ENCODE data around the gene ASB12. TPM values are rescaled to one million over a fixed set of nuclear protein-coding genes. Genes with fewer than 3 reads are reported as not detected.

ASB12 gene
- total and polyA plus RNA-seq, 2 of the 13 experiments (the other 11 are each of a cell fraction or from before 2014, with no cell fraction given) = 0.05 TPM; not detected in 1

GRCh38 chrX:64191281-64192010 lies 39.0 kb downstream of the ASB12 start:
- BruUV-seq (replicated peaks) = TSS peak; percentile 20
- FAIRE-seq = no peak
- no peaks in the 10 kb centered on the region for H3K27me3 ChIP-seq (ENCODE audit: control insufficient read depth in 1 of 2, insufficient read depth in 2 of 2, low read length in 2 of 2)
- H3K79me2 ChIP-seq (ENCODE audit: insufficient read depth, low read length) = no peaks in the 10 kb centered on the region
- no peak overlapping the region for H3K9ac ChIP-seq (ENCODE audit: insufficient read depth, low read depth, low read length)
- no peak for ATAC-seq
- H4K20me1 ChIP-seq (ENCODE audit: insufficient read depth, low read length) = no peaks in the 10 kb centered on the region
- H3K9me3 ChIP-seq (ENCODE audit: low read length) = no peaks in the 10 kb centered on the region
- H3K4me1 ChIP-seq (ENCODE audit: insufficient read depth, low read length) = peaks cover 12% of the 10 kb centered on the region
- no peak overlapping the region for H3K4me2 ChIP-seq (ENCODE audit: low read depth, low read length)
- ChIA-PET CTCF (ENCODE audit: low intra/inter-chr PET ratio, low total read pairs) (no interaction called here), POLR2A (no interaction called here)
- intact Hi-C loops (cut with micrococcal nuclease; ENCODE audit: unreplicated experiment) = no loop called here
- no peak for DNase-seq (ENCODE audit: low spot score)
- 100% methylated on average over 4 of the region's 19 CpGs for WGBS (ENCODE audit: low lambda C conversion rate)
- no peak overlapping the region for H3K27ac ChIP-seq (ENCODE audit: extremely low read length, insufficient read depth, low read length)
- in situ Hi-C loops (cut with HindIII; ENCODE audit: extremely low pct_ligation_motif_present, low pct_unique_long_range_greater_than_20kb) = no loop called here
- no peak overlapping the region for H3K4me3 ChIP-seq (replicated peaks in 1 of 3; ENCODE audit: insufficient read depth in 1 of 3, low read depth in 2 of 3, low read length in 3 of 3)
- no peak overlapping the region for H2AFZ ChIP-seq (ENCODE audit: low read length)
- peaks cover 1 to 3% of the 10 kb centered on the region in 2 experiments; a peak in 3 of 5 replicates for H3K36me3 ChIP-seq (replicated peaks in 1 of 2; ENCODE audit: control insufficient read depth in 1 of 2, insufficient read depth in 2 of 2, low read length in 2 of 2)
- no peak for TF ChIP-seq ZNF879 (CRISPR knock-in tag; IDR thresholded peaks at IDR 0.05)
- TF ChIP-seq HDAC6 (IDR thresholded peaks at IDR 0.05; ENCODE audit: low read depth, low read length) = no peak
- TF ChIP-seq ATF2 (CRISPR knock-in tag; IDR thresholded peaks at IDR 0.05) = no peak
- TF ChIP-seq HBP1 (CRISPR knock-in tag; IDR thresholded peaks at IDR 0.05; ENCODE audit: low read depth) = no peak
- TF ChIP-seq MLLT10 (CRISPR knock-in tag; IDR thresholded peaks at IDR 0.05) = no peak
- no peak for TF ChIP-seq GATA4 (IDR thresholded peaks at IDR 0.05; ENCODE audit: borderline replicate concordance, low read depth)
- no peak for TF ChIP-seq MTERF4 (CRISPR knock-in tag; IDR thresholded peaks at IDR 0.05)
- no peak for TF ChIP-seq ZNF276 (CRISPR knock-in tag; IDR thresholded peaks at IDR 0.05; ENCODE audit: low read depth)
- TF ChIP-seq ZNF780A (CRISPR knock-in tag; IDR thresholded peaks at IDR 0.05) = no peak
- TF ChIP-seq ZNF121 (CRISPR knock-in tag; IDR thresholded peaks at IDR 0.05) = no peak
- TF ChIP-seq PHB2 (IDR thresholded peaks at IDR 0.05; ENCODE audit: partially characterized antibody) = no peak
- no peak for TF ChIP-seq ZBTB39 (CRISPR knock-in tag; IDR thresholded peaks at IDR 0.05)
- TF ChIP-seq ZNF337 (CRISPR knock-in tag; IDR thresholded peaks at IDR 0.05; ENCODE audit: borderline replicate concordance, low read depth) = no peak
- no peak for TF ChIP-seq SKI (IDR thresholded peaks at IDR 0.05; ENCODE audit: partially characterized antibody)
- no peak for TF ChIP-seq MEIS1 (CRISPR knock-in tag; IDR thresholded peaks at IDR 0.05; ENCODE audit: borderline replicate concordance)
- TF ChIP-seq DDIT3 (CRISPR knock-in tag; IDR thresholded peaks at IDR 0.05) = no peak
